Epithelial cell of esophagus (primary cell): ENCODE results near the gene FMNL2.

Experiments used
- DNase-seq: peaks from one replicate; pipeline ENCODE4 v3.0.0; 2010; ENCODE audit warnings: low read depth
- H3K4me3 ChIP-seq: 2 replicates; pipeline ENCODE4 v1.5.1; 2011; ENCODE audit warnings: mild to moderate bottlenecking, low read length, control low read depth
- TF ChIP-seq, protein P1 (sequence below): IDR thresholded peaks from 2 replicates; pipeline ENCODE4 v1.5.1; 2011; ENCODE audit warnings: low read depth, mild to moderate bottlenecking, low read length, control low read depth, inconsistent platforms; ENCODE audit not compliant: insufficient read depth; ENCODE audit errors: missing control alignments

The FMNL2 gene

DNA sequence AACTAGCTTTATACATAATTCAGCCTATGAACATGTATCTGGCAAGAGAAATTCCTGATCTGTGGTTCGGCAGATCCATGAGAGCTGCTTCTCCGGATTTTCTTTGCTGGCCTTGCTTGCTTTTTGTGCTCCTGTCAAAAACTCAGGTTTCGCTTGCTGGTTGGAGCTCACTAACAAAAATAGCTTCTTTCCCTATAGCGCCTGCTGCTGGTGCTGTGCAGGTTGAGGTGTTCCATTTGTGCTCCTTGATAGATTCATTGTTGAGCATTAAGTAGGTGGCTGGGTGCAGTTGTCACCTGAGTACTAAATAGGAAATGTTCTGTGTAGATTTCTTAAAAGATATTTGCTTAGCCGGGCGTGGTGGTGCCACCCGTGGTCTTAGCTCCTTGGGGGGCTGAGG is 234.2 kb downstream of the FMNL2 start:
- no peak overlapping the region for H3K4me3 ChIP-seq
- DNase-seq = no peak
- TF ChIP-seq, protein P1, sequence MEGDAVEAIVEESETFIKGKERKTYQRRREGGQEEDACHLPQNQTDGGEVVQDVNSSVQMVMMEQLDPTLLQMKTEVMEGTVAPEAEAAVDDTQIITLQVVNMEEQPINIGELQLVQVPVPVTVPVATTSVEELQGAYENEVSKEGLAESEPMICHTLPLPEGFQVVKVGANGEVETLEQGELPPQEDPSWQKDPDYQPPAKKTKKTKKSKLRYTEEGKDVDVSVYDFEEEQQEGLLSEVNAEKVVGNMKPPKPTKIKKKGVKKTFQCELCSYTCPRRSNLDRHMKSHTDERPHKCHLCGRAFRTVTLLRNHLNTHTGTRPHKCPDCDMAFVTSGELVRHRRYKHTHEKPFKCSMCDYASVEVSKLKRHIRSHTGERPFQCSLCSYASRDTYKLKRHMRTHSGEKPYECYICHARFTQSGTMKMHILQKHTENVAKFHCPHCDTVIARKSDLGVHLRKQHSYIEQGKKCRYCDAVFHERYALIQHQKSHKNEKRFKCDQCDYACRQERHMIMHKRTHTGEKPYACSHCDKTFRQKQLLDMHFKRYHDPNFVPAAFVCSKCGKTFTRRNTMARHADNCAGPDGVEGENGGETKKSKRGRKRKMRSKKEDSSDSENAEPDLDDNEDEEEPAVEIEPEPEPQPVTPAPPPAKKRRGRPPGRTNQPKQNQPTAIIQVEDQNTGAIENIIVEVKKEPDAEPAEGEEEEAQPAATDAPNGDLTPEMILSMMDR = no peak

DNA sequence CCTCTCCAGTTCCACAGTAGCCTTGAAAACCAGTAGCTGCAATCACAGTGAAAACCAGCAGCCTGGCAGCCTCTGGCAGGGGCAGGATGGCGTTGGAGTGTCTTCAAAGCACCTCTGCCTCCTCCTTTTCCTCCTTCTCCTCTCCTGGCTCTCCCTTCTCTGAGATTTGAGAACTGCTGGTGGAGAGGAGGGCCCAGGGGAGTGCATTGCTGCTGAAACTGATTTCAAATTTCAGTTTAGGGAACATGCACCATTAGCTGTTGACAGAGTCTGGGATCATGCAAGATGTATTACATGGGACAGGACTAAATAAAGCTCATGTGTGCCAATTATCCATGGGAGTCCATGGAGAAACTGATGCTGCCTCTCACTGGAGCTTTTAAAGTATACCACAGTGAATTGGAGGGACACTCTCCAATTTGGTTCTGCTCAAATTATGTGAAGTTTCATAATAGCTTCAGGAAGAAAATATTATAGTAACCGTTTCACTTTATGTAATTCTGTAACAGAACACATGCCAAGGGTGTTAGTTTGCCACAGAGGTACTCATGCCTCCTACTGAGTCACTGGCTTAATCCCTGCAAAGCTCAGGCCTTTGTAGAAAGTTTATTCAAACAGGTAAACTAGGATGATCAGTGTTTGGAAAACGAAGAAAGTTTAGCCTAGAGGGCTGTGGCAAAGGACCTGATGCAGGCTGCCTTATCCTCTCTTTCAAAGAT is 236.2 kb downstream of the FMNL2 start:
- DNase-seq = peak; percentile 90
- no peak overlapping the region for H3K4me3 ChIP-seq
- TF ChIP-seq, protein P1 = no peak

DNA sequence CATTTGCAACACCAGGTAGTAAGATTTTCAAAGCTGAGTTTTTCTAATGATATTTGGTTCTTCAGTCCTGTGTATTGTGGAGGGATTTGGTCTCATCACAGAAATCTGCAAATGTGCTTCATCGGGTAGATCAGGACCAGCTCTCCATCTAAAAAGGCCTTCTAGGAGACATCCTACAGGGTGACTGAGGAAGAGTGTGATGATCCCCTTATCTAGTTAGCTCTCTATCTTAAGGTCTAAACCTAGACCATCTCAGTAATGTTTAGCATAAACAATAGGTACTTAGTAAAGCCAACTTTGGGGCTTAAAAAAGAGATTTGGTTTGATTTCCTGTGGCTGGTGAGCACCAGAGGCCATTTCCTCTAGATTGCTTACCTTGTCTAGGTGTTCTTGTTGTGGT is 237.1 kb downstream of the FMNL2 start:
- no peak overlapping the region for H3K4me3 ChIP-seq
- no peak for DNase-seq
- TF ChIP-seq, protein P1 = no peak

DNA sequence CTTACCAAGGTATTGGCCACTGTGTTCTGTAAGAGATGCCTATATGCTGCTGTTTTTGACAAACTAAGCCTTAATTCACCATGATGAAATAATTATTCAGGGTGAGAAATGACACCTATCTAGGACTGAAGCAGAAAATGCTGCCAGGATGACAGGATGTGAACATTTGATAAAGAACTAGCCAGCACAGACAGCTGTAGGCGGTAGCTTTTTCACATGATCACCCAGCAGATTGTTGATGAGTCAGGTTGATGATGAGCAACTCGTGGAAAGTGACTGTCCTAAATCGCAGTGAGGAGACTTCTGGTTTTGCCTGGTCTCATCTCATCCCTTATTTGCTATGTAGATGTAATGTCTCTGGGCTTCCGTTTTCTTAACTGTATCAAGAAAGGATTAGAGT is 238.2 kb downstream of the FMNL2 start:
- no peak overlapping the region for H3K4me3 ChIP-seq
- TF ChIP-seq, protein P1 = no peak
- peak; percentile 93 for DNase-seq

DNA sequence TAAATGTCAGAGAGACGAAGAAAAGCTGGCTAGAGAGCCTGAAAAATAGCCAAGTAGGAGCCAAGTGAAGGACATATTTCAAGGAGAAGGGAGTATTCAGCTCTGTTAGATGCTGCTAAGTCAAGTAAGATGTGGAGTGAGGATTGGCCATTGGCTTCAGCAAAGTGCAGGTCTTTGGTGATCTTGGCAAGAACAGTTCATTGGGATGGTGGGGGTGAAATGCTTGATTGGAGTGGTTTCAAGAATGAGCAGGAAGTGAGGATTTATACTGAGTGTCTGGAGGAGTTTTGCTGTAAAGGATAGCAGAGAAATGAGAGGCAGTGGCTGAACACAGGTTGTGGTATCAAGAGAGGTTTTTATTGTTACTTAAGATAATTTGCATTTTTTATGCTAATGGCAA is 242.6 kb downstream of the FMNL2 start:
- DNase-seq = no peak
- no peak overlapping the region for H3K4me3 ChIP-seq
- TF ChIP-seq, protein P1 = no peak

DNA sequence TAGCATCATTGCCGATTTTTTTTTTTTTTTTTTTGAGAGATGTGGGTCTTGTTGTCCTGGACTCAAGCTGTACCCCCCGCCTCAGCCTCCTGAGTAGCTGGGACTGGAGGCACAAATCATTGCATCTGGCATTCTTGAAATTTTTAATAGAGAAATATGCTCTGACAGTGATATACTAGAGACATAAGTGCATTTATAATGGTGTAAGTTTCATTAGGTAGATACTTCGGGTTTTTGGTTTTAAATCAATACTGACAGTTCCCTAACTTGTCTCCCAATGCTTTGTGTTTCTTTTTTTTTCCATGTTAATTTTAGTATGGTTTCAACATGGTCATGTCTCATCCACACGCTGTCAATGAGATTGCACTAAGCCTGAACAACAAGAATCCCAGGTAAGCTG is 243.6 kb downstream of the FMNL2 start:
- no peak overlapping the region for H3K4me3 ChIP-seq
- TF ChIP-seq, protein P1 = no peak
- DNase-seq = no peak

DNA sequence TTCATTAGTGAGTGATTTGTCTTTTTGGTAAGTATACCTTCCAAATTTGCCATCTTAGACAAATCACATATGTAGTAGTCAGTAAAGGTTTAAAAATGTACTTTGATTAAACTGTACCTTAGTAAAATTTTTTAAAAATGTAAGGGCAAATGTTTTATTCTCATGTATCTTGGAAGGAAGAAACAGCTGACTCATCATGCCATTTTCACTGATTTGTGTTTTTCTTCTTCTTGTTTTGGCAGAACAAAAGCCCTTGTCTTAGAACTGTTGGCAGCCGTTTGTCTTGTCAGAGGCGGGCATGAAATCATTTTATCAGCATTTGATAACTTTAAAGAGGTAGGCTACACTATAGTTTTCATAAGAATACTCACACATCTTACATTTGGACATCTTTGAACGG is 245.7 kb downstream of the FMNL2 start:
- peak; percentile 9 for DNase-seq
- H3K4me3 ChIP-seq = no peak overlapping the region
- TF ChIP-seq, protein P1 = no peak
